Measurements from ENCODE around the gene SORCS1.
A peak's percentile ranks its signal among the peaks of the same experiment; 100 is the strongest.

Gene SORCS1

DNA sequence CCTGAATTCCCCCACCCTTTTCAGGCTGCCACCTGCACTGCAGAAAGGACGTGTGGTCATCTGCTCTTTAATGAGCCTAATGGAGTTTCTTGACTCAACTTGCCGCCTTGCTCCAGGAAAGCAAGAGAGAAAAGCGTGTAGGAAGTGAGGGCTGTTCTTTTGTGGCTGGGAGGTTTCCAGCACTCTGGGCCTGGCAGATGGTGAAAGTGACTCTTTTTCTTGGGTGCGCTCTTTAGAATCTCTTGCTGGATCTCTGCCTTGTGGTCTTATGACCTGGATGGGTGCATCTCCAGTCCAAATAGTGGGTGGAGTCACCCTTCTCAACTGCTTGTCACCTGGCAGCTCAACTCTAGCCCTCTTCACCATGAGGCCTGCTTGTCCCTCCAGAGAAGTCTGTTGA, 244.0 kb downstream of the SORCS1 start:
- intact Hi-C loops (cut with micrococcal nuclease), result no loop called here
- no peaks in the 10 kb centered on the region for H3K9me3 Mint-ChIP-seq
- no peaks in the 10 kb centered on the region for H3K36me3 Mint-ChIP-seq (ENCODE audit: low read depth)
- H3K4me1 Mint-ChIP-seq (ENCODE audit: low read depth), result peaks cover 19% of the 10 kb centered on the region
- no peak overlapping the region for H3K27ac Mint-ChIP-seq
- no peak overlapping the region for H3K4me3 Mint-ChIP-seq
- H3K27me3 Mint-ChIP-seq, result peaks cover 8% of the 10 kb centered on the region

DNA sequence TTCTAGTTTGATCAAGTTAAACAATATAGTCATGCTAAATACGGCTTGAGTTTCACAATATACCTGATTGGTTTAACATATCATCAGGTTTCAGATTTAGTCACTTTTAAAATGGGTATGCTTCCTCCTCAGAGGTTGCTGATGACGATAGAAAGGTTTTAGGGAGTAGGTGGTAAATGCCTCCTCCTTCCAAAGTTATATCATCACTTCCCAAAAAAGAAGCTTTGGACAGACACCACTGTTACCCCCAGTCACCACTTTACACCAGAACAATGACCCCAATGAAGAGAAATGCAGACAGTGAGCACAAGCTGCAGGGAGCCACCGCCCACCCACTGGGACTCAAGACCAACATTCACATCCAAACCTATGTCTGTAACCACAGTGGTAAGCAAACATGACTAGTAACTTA, 244.6 kb downstream of the SORCS1 start:
- Mint-ChIP-seq H3K36me3 (ENCODE audit: low read depth) (no peaks in the 10 kb centered on the region), H3K9me3 (no peaks in the 10 kb centered on the region), H3K27me3 (peaks cover 8% of the 10 kb centered on the region), H3K4me3 (no peak overlapping the region), H3K27ac (no peak overlapping the region), H3K4me1 (ENCODE audit: low read depth) (peaks cover 14% of the 10 kb centered on the region)
- intact Hi-C loops (cut with micrococcal nuclease), result no loop called here

GRCh38 chr10:106917452-106918055, 247.0 kb downstream of the SORCS1 start:
- no peak overlapping the region for H3K4me3 Mint-ChIP-seq
- peaks cover 9% of the 10 kb centered on the region for H3K27me3 Mint-ChIP-seq
- no peak overlapping the region for H3K27ac Mint-ChIP-seq
- H3K4me1 Mint-ChIP-seq (ENCODE audit: low read depth), result peaks cover 13% of the 10 kb centered on the region
- intact Hi-C loops (cut with micrococcal nuclease), result no loop called here
- H3K36me3 Mint-ChIP-seq (ENCODE audit: low read depth), result no peaks in the 10 kb centered on the region
- no peaks in the 10 kb centered on the region for H3K9me3 Mint-ChIP-seq

DNA sequence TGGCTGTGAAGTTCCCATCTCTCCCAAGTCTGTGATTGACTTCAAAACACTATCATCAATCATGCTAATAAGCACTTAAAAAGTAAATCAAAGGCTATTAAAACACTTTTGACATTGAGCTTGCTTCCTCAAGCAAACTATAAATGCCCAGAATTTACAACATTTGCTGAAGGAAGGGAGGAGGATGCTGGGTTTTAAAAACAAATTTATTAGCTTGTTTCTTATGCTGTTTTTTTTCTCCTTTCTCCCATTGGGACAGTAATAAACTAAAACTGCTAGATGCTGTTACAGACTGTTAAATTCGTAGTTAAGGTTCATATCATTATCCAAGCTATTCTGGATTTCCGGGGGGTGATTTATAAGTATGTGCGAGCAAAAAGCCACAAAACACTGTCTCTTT, 250.5 kb downstream of the SORCS1 start:
- no peaks in the 10 kb centered on the region for H3K36me3 Mint-ChIP-seq (ENCODE audit: low read depth)
- H3K27me3 Mint-ChIP-seq, result peaks cover 11% of the 10 kb centered on the region
- H3K4me3 Mint-ChIP-seq, result no peak overlapping the region

DNA sequence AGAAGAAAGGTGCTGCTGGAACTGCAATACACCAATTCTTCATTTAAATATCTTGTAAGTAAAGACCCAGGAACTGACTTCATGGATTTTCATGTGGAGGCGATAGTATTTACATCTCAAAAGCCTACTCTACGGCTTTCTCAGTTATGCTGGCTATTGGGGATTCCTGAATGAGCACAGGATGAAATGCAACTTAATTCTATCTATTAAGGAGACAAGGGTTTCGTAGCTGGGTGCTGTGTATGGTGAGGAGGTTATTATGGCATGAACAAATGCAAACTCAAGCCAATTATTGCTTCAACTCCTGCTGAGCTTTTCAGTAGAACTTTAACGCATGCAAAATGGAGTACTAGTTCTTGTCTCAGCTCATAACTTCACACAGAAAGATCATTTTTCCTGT, 251.2 kb downstream of the SORCS1 start:
- Mint-ChIP-seq H3K27me3 (peaks cover 16% of the 10 kb centered on the region), H3K4me1 (ENCODE audit: low read depth) (no peaks in the 10 kb centered on the region), H3K4me3 (no peak overlapping the region), H3K27ac (no peak overlapping the region), H3K36me3 (ENCODE audit: low read depth) (no peaks in the 10 kb centered on the region), H3K9me3 (no peaks in the 10 kb centered on the region)
- intact Hi-C loops (cut with micrococcal nuclease), result no loop called here

More for the DNA sequence above, 250.5 kb downstream of the SORCS1 start:
- H3K9me3 Mint-ChIP-seq, result no peaks in the 10 kb centered on the region
- H3K27ac Mint-ChIP-seq, result no peak overlapping the region
- intact Hi-C loops (cut with micrococcal nuclease), result no loop called here
- H3K4me1 Mint-ChIP-seq (ENCODE audit: low read depth), result no peaks in the 10 kb centered on the region

DNA sequence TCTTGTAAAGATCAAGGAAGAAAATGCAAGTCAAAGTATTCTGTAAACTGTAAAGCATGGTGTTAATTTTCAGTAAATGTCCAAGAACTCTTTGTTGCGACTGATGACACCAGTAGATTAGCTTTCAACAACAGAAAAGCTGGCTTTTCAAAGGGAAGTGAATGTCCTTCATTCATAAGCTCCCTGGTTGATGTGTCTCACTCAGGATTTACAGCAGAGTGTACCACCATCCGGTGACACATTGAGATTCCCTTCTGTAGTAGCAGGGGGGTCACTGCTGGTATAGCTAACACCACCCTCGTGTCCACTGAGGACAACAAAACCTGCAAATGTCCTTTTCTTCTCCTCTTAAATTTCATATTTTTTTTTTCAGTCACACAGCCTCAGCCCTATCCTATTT, 253.4 kb downstream of the SORCS1 start:
- Mint-ChIP-seq H3K9me3 (no peaks in the 10 kb centered on the region), H3K36me3 (ENCODE audit: low read depth) (no peaks in the 10 kb centered on the region), H3K27ac (no peak overlapping the region), H3K4me1 (ENCODE audit: low read depth) (no peaks in the 10 kb centered on the region), H3K27me3 (peaks cover 12% of the 10 kb centered on the region), H3K4me3 (no peak overlapping the region)
- intact Hi-C loops (cut with micrococcal nuclease), result no loop called here

DNA sequence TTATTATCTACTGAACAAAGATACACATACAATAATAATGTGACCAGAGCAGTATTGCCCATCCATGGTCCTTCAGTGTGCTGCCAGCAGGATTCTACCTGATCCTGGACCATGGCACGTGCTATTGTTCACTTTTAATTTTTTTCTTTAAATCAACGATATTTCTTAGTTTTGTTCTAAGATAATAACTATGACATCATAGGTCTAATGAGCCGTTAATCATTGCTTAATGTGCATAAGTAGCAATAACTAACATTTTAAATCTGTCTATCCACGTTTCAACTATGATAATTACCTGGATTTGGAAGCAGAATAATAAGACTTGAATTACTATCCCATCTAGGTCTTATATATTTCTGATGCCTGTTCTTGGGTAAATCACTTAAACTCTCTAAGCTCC, 253.8 kb downstream of the SORCS1 start:
- Mint-ChIP-seq H3K27me3 (peaks cover 12% of the 10 kb centered on the region), H3K4me1 (ENCODE audit: low read depth) (no peaks in the 10 kb centered on the region), H3K4me3 (no peak overlapping the region), H3K27ac (no peak overlapping the region), H3K36me3 (ENCODE audit: low read depth) (no peaks in the 10 kb centered on the region), H3K9me3 (no peaks in the 10 kb centered on the region)
- intact Hi-C loops (cut with micrococcal nuclease), result no loop called here

DNA sequence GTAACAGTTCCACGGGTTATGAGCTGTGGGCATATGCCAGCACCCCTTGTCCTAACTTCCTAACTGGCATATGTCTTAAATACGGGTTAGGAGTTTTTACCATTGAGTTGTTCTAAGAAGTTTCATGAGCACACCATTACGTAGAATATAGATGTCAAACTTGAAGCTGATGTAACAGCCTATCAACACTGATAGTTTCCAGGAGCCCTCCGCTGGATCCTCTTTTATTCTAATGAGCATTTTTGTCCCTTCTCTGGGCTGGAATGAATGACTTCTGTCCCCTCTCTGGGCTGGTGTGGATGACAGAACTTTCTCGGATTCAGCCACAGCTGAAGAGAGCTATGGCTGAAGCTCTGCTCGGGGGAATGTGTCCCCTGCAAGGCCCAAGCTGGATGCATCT, 256.3 kb downstream of the SORCS1 start:
- Mint-ChIP-seq H3K27me3 (peaks cover 13% of the 10 kb centered on the region), H3K36me3 (ENCODE audit: low read depth) (no peaks in the 10 kb centered on the region), H3K9me3 (no peaks in the 10 kb centered on the region), H3K4me1 (ENCODE audit: low read depth) (no peaks in the 10 kb centered on the region), H3K27ac (no peak overlapping the region), H3K4me3 (no peak overlapping the region)
- intact Hi-C loops (cut with micrococcal nuclease), result no loop called here

GRCh38 chr10:106904209-106904608, 260.3 kb downstream of the SORCS1 start:
- Mint-ChIP-seq H3K9me3 (peaks cover 3% of the 10 kb centered on the region), H3K4me1 (ENCODE audit: low read depth) (peaks cover 17% of the 10 kb centered on the region), H3K4me3 (no peak overlapping the region), H3K27me3 (peaks cover 8% of the 10 kb centered on the region), H3K36me3 (ENCODE audit: low read depth) (no peaks in the 10 kb centered on the region), H3K27ac (no peak overlapping the region)
- intact Hi-C loops (cut with micrococcal nuclease), result no loop called here

DNA sequence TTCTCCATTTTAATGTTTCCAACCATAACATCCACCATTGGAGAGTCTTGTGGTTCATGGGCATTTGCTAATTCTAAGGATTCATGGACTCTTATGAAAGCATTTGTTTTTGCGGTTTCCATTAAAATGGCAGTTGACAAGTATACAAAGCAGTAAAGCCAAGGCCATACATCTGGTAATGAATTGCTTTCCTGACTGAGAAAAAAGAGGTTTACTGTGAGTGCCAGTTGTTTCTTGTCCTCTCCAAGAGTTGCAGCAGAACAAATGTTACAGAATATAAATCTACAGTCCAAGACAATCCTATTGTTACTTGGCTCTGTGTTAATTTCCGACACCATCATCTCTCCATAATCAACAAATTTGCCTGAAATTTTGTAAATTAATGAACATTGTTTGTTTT, 261.3 kb downstream of the SORCS1 start:
- H3K4me3 Mint-ChIP-seq, result no peak overlapping the region
- H3K9me3 Mint-ChIP-seq, result peaks cover 13% of the 10 kb centered on the region
- peaks cover 21% of the 10 kb centered on the region for H3K4me1 Mint-ChIP-seq (ENCODE audit: low read depth)
- H3K27me3 Mint-ChIP-seq, result peaks cover 2% of the 10 kb centered on the region
- intact Hi-C loops (cut with micrococcal nuclease), result no loop called here
- no peak overlapping the region for H3K27ac Mint-ChIP-seq
- H3K36me3 Mint-ChIP-seq (ENCODE audit: low read depth), result no peaks in the 10 kb centered on the region

- Mint-ChIP-seq H3K27ac (peak overlapping the region; percentile 39), H3K4me3 (no peak overlapping the region), H3K4me1 (ENCODE audit: low read depth) (peaks cover 21% of the 10 kb centered on the region), H3K9me3 (peaks cover 15% of the 10 kb centered on the region), H3K36me3 (ENCODE audit: low read depth) (no peaks in the 10 kb centered on the region), H3K27me3 (peaks cover 2% of the 10 kb centered on the region)
- intact Hi-C loops (cut with micrococcal nuclease), result no loop called here
Measured at GRCh38 chr10:106900016-106900652, 264.4 kb downstream of the SORCS1 start.

GRCh38 chr10:106898446-106898845, 266.1 kb downstream of the SORCS1 start:
- Mint-ChIP-seq H3K9me3 (peaks cover 15% of the 10 kb centered on the region), H3K36me3 (ENCODE audit: low read depth) (no peaks in the 10 kb centered on the region), H3K4me1 (ENCODE audit: low read depth) (peaks cover 21% of the 10 kb centered on the region), H3K4me3 (no peak overlapping the region), H3K27ac (no peak overlapping the region), H3K27me3 (peaks cover 2% of the 10 kb centered on the region)
- intact Hi-C loops (cut with micrococcal nuclease), result no loop called here

GRCh38 chr10:106897719-106898118, 266.8 kb downstream of the SORCS1 start:
- Mint-ChIP-seq H3K36me3 (ENCODE audit: low read depth) (no peaks in the 10 kb centered on the region), H3K27me3 (peaks cover 2% of the 10 kb centered on the region), H3K27ac (no peak overlapping the region), H3K4me3 (no peak overlapping the region), H3K4me1 (ENCODE audit: low read depth) (peaks cover 21% of the 10 kb centered on the region), H3K9me3 (peaks cover 15% of the 10 kb centered on the region)
- intact Hi-C loops (cut with micrococcal nuclease), result no loop called here

GRCh38 chr10:106894692-106895091, 269.8 kb downstream of the SORCS1 start:
- H3K4me1 Mint-ChIP-seq (ENCODE audit: low read depth), result peaks cover 9% of the 10 kb centered on the region
- no peak overlapping the region for H3K4me3 Mint-ChIP-seq
- peaks cover 15% of the 10 kb centered on the region for H3K9me3 Mint-ChIP-seq
- peaks cover 2% of the 10 kb centered on the region for H3K27me3 Mint-ChIP-seq
- no peak overlapping the region for H3K27ac Mint-ChIP-seq
- H3K36me3 Mint-ChIP-seq (ENCODE audit: low read depth), result no peaks in the 10 kb centered on the region
- intact Hi-C loops (cut with micrococcal nuclease), result no loop called here

GRCh38 chr10:106877574-106877973, 286.9 kb downstream of the SORCS1 start:
- intact Hi-C loops (cut with micrococcal nuclease), result no loop called here
- Mint-ChIP-seq H3K9me3 (no peaks in the 10 kb centered on the region), H3K27me3 (peaks cover 1% of the 10 kb centered on the region), H3K4me3 (no peak overlapping the region), H3K36me3 (ENCODE audit: low read depth) (no peaks in the 10 kb centered on the region), H3K27ac (no peak overlapping the region), H3K4me1 (ENCODE audit: low read depth) (no peaks in the 10 kb centered on the region)
